Right kidney (tissue), 1 donor: ENCODE measurements around the gene SMIM1.

Source experiments
- DNase-seq: peaks from one replicate; pipeline ENCODE4 v3.0.0-alpha.2; 2016

Gene SMIM1

GRCh38 chr1:3752400-3752945 is 20.1 kb upstream of the SMIM1 start, which contains the start of gene CCDC27:
Gene CCDC27, plus strand, starts transcription at chr1:3752450. Its CDS starts 32 bp downstream, at chr1:3752482.
- DNase-seq = no peak

GRCh38 chr1:3753656-3754454 is 18.7 kb upstream of the SMIM1 start:
- no peak for DNase-seq

- no peak for DNase-seq
These were observed 16.2 kb upstream of the SMIM1 start for GRCh38 chr1:3756394-3756793.

GRCh38 chr1:3759164-3759563 is 13.4 kb upstream of the SMIM1 start:
- no peak for DNase-seq

GRCh38 chr1:3759796-3760195 is 12.8 kb upstream of the SMIM1 start:
- DNase-seq = no peak

GRCh38 chr1:3761296-3762010 is 11.1 kb upstream of the SMIM1 start:
- no peak for DNase-seq

GRCh38 chr1:3762151-3762872 is 10.2 kb upstream of the SMIM1 start:
- no peak for DNase-seq

GRCh38 chr1:3762873-3763228 is 9.7 kb upstream of the SMIM1 start:
- no peak for DNase-seq

GRCh38 chr1:3763351-3764125 is 9.0 kb upstream of the SMIM1 start:
- peak; percentile 50 for DNase-seq

- no peak for DNase-seq
These were observed 5.1 kb upstream of the SMIM1 start for GRCh38 chr1:3767328-3767925.

- no peak for DNase-seq
These were observed 3.6 kb upstream of the SMIM1 start for GRCh38 chr1:3768811-3769390.

GRCh38 chr1:3770047-3770765 is 2.3 kb upstream of the SMIM1 start:
- no peak for DNase-seq

GRCh38 chr1:3771108-3772026 is 1.2 kb upstream of the SMIM1 start:
- DNase-seq = no peak

GRCh38 chr1:3772027-3772714 is 378 bp upstream of the SMIM1 start:
- DNase-seq = peak; percentile 84

GRCh38 chr1:3773572-3774275 is 1.2 kb downstream of the SMIM1 start:
- DNase-seq = no peak

- no peak for DNase-seq
These were observed 1.9 kb downstream of the SMIM1 start for GRCh38 chr1:3774276-3774945.

- DNase-seq = peak; percentile 58
These were observed 2.5 kb downstream of the SMIM1 start for GRCh38 chr1:3774946-3775489.
